ENCODE measurements around the gene PHF21B. TPM values are rescaled to one million over a fixed set of nuclear protein-coding genes. Genes with fewer than 3 reads are reported as not detected.

PHF21B gene
- total and polyA plus RNA-seq, 11 donors = 0.04 to 1.6 (median 0.47) TPM; not detected in 4

DNA sequence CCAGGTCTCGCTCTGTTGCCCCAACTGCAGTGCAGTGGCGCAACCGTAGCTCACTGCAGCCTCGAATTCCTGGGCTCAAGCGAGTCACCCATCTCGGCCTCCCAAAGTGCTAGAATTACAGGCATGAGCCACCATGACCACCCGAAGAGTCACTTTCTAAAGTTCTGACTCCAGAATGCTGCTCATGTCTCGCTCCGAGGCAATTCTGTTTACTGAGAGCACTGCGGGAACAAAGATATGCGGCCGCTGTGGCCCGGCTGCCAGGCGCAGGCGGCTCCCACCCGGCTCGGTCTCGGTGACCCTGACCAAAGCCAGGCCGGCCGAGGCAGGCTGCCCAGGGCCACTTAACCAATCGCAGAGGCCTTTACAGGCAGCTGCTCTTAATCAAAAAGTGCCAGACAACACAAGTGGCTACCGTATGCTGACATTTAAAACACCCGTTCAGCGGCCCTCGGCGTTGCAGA lies 78.7 kb downstream of the PHF21B start:
- 43 to 54% (median 48%) methylated on average over 15 to 26 of the region's 26 CpGs for WGBS, 4 donors
- Histone ChIP-seq H3K9me3 (no peaks in the 10 kb centered on the region), H3K36me3 (no peaks in the 10 kb centered on the region), H3K27ac (peak overlapping the region in 10 of 12 donors; percentile 40 to 82 (median 56)), H3K4me3 (peak overlapping the region in 1 of 12 donors; percentile 10), H3K27me3 (no peaks in the 10 kb centered on the region), H3K4me1 (peaks cover 0 to 17% (median 2%) of the 10 kb centered on the region in 12 donors)
- DNase-seq (peak; percentile 69 to 85 (median 82)), ATAC-seq (peak; percentile 85 to 97 (median 94))
- TF ChIP-seq POLR2A (IDR thresholded peaks at IDR 0.05) = no peak
- TF ChIP-seq, protein P1, sequence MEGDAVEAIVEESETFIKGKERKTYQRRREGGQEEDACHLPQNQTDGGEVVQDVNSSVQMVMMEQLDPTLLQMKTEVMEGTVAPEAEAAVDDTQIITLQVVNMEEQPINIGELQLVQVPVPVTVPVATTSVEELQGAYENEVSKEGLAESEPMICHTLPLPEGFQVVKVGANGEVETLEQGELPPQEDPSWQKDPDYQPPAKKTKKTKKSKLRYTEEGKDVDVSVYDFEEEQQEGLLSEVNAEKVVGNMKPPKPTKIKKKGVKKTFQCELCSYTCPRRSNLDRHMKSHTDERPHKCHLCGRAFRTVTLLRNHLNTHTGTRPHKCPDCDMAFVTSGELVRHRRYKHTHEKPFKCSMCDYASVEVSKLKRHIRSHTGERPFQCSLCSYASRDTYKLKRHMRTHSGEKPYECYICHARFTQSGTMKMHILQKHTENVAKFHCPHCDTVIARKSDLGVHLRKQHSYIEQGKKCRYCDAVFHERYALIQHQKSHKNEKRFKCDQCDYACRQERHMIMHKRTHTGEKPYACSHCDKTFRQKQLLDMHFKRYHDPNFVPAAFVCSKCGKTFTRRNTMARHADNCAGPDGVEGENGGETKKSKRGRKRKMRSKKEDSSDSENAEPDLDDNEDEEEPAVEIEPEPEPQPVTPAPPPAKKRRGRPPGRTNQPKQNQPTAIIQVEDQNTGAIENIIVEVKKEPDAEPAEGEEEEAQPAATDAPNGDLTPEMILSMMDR (IDR thresholded peaks at IDR 0.05) = no peak
- intact Hi-C loops (cut with DNase I) = no loop called here

DNA sequence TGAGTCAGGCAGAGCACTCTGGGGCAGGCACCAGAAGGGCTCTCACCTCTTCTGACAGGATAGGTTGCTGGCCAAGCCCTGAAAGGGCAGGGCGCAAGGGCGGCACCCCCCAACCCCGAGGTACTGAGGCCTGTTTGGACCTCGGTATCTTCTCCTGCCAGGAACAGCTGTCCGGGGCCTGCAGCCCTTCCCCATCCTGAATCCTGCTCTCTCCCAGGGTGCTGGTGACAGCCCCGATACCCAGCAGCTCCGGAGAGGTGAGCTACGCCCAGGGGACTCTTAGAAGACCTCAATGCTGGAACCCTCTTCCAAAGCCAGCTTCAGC lies 79.1 kb downstream of the PHF21B start:
- Histone ChIP-seq H3K27ac (peak overlapping the region in 10 of 12 donors; percentile 40 to 82 (median 56)), H3K4me3 (no peak overlapping the region), H3K4me1 (peaks cover 0 to 13% (median 2%) of the 10 kb centered on the region in 12 donors), H3K9me3 (no peaks in the 10 kb centered on the region), H3K36me3 (no peaks in the 10 kb centered on the region), H3K27me3 (no peaks in the 10 kb centered on the region)
- DNase-seq (peak in 1 of 5 donors; percentile 56), ATAC-seq (peak in 2 of 4 donors; percentile 2 to 5)
- 78 to 87% (median 82%) methylated on average over 8 of the region's 8 CpGs for WGBS, 4 donors
- TF ChIP-seq, protein P1 (IDR thresholded peaks at IDR 0.05) = no peak
- no peak for TF ChIP-seq POLR2A (IDR thresholded peaks at IDR 0.05)
- intact Hi-C loops (cut with DNase I) = no loop called here

DNA sequence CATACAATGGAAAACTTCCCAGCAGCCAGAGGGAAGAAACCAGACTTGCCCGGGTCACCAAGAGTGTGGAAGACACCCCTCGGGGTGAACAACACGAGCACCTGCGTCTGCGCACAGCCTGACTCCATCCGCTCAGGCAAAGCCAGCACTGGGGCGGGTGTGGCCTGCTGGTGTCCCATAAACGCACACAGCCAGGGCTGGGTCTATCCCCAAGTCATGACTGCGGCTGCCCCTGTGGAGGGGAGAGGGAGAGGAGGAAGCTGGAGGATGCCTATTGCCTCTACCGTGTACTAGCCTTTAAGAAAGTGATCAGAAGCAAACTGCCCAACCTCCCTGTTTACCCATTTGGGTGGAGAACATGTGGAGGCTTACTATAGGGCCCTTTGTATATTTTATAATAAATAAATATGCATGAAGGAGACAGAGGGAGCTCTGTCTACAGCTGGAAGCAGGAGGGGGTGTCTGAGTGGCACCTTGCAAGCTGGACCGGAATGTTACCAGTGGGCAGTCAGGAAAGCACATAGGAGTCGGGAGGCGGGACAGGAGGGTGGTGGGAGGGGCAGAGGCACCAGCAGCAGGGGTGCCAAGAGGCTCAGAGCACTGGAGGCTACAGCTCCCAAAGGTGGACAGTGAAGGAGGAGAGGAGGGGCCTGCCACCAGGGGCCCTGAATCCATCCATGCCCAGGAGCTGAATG lies 79.6 kb downstream of the PHF21B start:
- H3K36me3 ChIP-seq = no peaks in the 10 kb centered on the region
- no peaks in the 10 kb centered on the region for H3K9me3 ChIP-seq
- 82 to 86% (median 85%) methylated on average over 13 of the region's 13 CpGs for WGBS, 4 donors
- peak in 1 of 4 donors; percentile 16 for ATAC-seq
- no peak for TF ChIP-seq POLR2A (IDR thresholded peaks at IDR 0.05)
- TF ChIP-seq, protein P1 (IDR thresholded peaks at IDR 0.05) = no peak
- DNase-seq = peak in 1 of 5 donors; percentile 56
- H3K27me3 ChIP-seq = no peaks in the 10 kb centered on the region
- peaks cover 0 to 10% (median 2%) of the 10 kb centered on the region in 12 donors for H3K4me1 ChIP-seq
- no peak overlapping the region for H3K4me3 ChIP-seq
- intact Hi-C loops (cut with DNase I) = no loop called here
- peak overlapping the region in 4 of 12 donors; percentile 40 to 80 (median 58) for H3K27ac ChIP-seq

DNA sequence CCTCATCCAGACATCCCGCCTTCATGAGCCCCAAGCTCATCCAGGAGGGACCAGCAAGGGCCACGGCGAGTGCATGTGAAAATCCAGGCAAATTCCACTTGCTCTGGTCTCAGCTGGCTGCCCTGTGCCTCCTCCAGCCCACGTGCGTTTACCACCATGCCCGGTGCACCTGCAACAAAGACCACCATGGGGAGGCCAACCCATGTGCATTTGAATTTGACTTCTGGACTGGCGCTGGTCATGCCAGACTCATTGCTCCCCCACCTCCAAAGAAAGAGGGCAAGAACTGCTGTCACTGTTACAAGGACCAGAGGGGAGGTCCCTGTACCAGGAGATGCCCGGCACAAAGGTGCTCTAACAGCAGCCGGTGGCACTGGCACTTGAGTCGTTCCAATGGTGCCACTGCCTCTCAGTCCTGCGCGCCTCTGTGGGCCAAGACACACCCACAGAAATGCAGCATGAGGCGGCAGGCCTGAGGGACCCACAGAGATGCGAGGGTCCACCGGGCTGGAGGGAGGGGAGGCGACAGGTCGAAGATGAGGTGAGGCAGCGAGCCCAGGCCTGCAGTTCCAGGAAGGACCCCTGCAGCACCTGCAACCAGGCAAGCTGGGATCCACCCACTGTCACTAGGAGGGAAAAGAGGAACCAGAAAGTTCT lies 80.3 kb downstream of the PHF21B start:
- Histone ChIP-seq H3K27ac (no peak overlapping the region), H3K27me3 (no peaks in the 10 kb centered on the region), H3K36me3 (no peaks in the 10 kb centered on the region), H3K9me3 (peaks cover 0 to 5% (median under 1%) of the 10 kb centered on the region in 12 donors), H3K4me1 (peaks cover 0 to 10% (median 2%) of the 10 kb centered on the region in 12 donors), H3K4me3 (no peak overlapping the region)
- no peak for TF ChIP-seq POLR2A (IDR thresholded peaks at IDR 0.05)
- TF ChIP-seq, protein P1 (IDR thresholded peaks at IDR 0.05) = no peak
- ATAC-seq (no peak), DNase-seq (peak in 1 of 5 donors; percentile 31)
- 89 to 92% (median 90%) methylated on average over 14 to 18 of the region's 18 CpGs for WGBS, 4 donors
- intact Hi-C loops (cut with DNase I) = no loop called here
